Upper lobe of left lung (tissue), 4 donors: Measurements from ENCODE around the gene CPM.

Experiments
- POLR2A ChIP-seq, 4 donors: fragments of 450-650 bp; IDR thresholded peaks; one replicate each; pipeline ENCODE4 v1.5.1; 2016 to 2017; ENCODE audit warnings: antibody characterized with exemption in 4 of 4, mild to moderate bottlenecking in 2 of 4
- POLR2AphosphoS5 ChIP-seq, 2 donors: sonication (generic); formaldehyde crosslinking; IDR thresholded peaks; one replicate each; pipeline ENCODE4 v1.5.1; 2017; ENCODE audit warnings: antibody characterized with exemption in 2 of 2
- TF ChIP-seq, protein P1 (sequence below), 6 experiments: fragments of 450-650 bp in 4 of 6; fragments of 200-600 bp in 2 of 6; sonication (generic) in 2 of 6; IDR thresholded peaks; one replicate each; pipeline ENCODE4 v1.5.1; 2016 to 2019; ENCODE audit warnings: antibody characterized with exemption in 6 of 6

DNA sequence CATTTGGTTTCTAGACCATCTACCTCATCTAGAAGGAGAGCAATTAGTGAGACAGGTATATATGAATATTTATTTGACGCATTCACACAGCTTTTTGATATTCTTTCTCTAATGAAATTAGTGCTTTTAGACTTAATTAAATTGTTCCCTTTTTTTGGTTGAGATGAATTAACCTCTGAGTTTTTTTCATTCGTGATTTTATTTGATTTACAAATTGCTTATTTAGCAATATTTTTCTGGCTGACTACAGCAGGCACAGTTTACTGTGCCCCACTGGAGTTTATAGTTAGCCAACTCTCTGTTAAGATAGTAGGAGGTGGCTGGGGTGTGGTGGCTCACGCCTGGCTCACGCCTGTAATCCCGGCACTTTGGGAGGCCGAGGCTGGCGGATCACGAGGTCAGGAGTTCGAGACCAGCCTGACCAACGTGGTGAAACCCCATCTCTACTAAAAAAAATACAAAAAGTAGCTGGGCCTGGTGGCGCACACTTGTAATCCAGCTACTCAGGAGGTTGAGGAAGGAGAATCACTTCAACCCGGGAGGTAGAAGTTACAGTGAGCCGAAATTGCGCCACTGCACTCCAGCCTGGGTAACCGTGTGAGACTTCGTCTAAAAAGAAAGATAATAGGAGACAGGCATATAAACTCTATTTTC, 108.2 kb downstream of the CPM start:
- TF ChIP-seq, protein P1, sequence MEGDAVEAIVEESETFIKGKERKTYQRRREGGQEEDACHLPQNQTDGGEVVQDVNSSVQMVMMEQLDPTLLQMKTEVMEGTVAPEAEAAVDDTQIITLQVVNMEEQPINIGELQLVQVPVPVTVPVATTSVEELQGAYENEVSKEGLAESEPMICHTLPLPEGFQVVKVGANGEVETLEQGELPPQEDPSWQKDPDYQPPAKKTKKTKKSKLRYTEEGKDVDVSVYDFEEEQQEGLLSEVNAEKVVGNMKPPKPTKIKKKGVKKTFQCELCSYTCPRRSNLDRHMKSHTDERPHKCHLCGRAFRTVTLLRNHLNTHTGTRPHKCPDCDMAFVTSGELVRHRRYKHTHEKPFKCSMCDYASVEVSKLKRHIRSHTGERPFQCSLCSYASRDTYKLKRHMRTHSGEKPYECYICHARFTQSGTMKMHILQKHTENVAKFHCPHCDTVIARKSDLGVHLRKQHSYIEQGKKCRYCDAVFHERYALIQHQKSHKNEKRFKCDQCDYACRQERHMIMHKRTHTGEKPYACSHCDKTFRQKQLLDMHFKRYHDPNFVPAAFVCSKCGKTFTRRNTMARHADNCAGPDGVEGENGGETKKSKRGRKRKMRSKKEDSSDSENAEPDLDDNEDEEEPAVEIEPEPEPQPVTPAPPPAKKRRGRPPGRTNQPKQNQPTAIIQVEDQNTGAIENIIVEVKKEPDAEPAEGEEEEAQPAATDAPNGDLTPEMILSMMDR (IDR thresholded peaks at IDR 0.05): no peak
- TF ChIP-seq POLR2AphosphoS5 (IDR thresholded peaks at IDR 0.05) (no peak), POLR2A (IDR thresholded peaks at IDR 0.05) (no peak)
